Measurements from ENCODE around the gene FNTB. TPM values are rescaled to one million over a fixed set of nuclear protein-coding genes. Genes with fewer than 3 reads are reported as not detected.

Gene FNTB
- total and polyA plus RNA-seq, 9 of the 15 experiments (the other 6 are each of a cell fraction or from before 2014, with no cell fraction given), result 6.9 to 23.2 (median 12.2) TPM

GRCh38 chr14:65101631-65102440 lies 115.1 kb downstream of the FNTB start (continued):
- TF ChIP-seq GABPB1 (CRISPR knock-in tag; IDR thresholded peaks at IDR 0.05), result peak; percentile 57; the same call in 1 of the 2 replicates
- TF ChIP-seq RBFOX2 (IDR thresholded peaks at IDR 0.05; ENCODE audit: low read depth, low read length), result peak; percentile 56; the same call in 1 of the 2 replicates
- TF ChIP-seq MLLT1 (IDR thresholded peaks at IDR 0.05), result 0 out of 4 replicates have a peak, but pooled peaks of 1 of the 2 experiments have one; percentile 37
- TF ChIP-seq ZNF511 (CRISPR knock-in tag; IDR thresholded peaks at IDR 0.05), result 0 out of 2 replicates have a peak, but pooled peaks have one; percentile 27

GRCh38 chr14:65102441-65103149 lies 115.9 kb downstream of the FNTB start, which contains the start of gene MAX:
Gene MAX (minus strand): TSS chr14:65102517. CDS start chr14:65102339, 178 bp downstream.
- POLR2A ChIA-PET, result interaction anchor here (0.6 to 1.4 kb wide), 6 partner anchors 10 to 832 kb away, joined by 3 to 4 read pairs (median 3); no protein-coding TSS in a partner anchor
- H3K9me1 ChIP-seq (ENCODE audit: control insufficient read depth, insufficient read depth, low read length), result no peaks in the 10 kb centered on the region
- no TSS peak for BruUV-seq (replicated peaks)
- peaks cover 29% of the 10 kb centered on the region for H3K36me3 ChIP-seq (ENCODE audit: control insufficient read depth, insufficient read depth, low read length)
- H2AFZ ChIP-seq (ENCODE audit: low read depth, low read length), result peak within 1 kb of the TSS; percentile 91
- H3K9ac ChIP-seq (ENCODE audit: insufficient read depth in 1 of 2, low read depth in 2 of 2, low read length in 2 of 2), result peak within 1 kb of the TSS; percentile 78 to 95
- intact Hi-C loops (cut with micrococcal nuclease), result loop anchor here (2.0 to 5.0 kb wide), 2 partner anchors 60 to 116 kb away; partner anchors contain the start of gene FNTB
- H3K79me2 ChIP-seq (ENCODE audit: control insufficient read depth, insufficient read depth, low read length), result peaks cover 45% of the 10 kb centered on the region
- H3K27ac ChIP-seq (ENCODE audit: extremely low read depth, low read depth, low read length), result peak within 1 kb of the TSS; percentile 81
- H3K27me3 ChIP-seq (ENCODE audit: control insufficient read depth in 2 of 2, insufficient read depth in 2 of 2, low read length in 2 of 2), result no peaks in the 10 kb centered on the region
- H4K20me1 ChIP-seq (replicated peaks; ENCODE audit: control insufficient read depth, insufficient read depth, low read length), result 0 out of 2 replicates have a peak, but pooled peaks cover 3% of the 10 kb centered on the region
- H3K4me3 ChIP-seq, result peak within 1 kb of the TSS; percentile 94
- in situ Hi-C loops (cut with MboI), result no loop called here
- FAIRE-seq (peak; percentile 89), ATAC-seq (peak; percentile 93), DNase-seq (ENCODE audit: extremely low read depth in 1 of 4, low spot score in 3 of 4) (peak; percentile 88 to 95 (median 91))
- under 1% methylated on average over 18 of the region's 61 CpGs for WGBS (ENCODE audit: insufficient coverage, low coverage, missing lambda C conversion rate)
- peaks cover 17 to 25% of the 10 kb centered on the region in 2 experiments for H3K4me1 ChIP-seq (replicated peaks in 1 of 2; ENCODE audit: control insufficient read depth in 2 of 2, insufficient read depth in 2 of 2, low read length in 2 of 2)
- H3K9me3 ChIP-seq (replicated peaks; ENCODE audit: control insufficient read depth, insufficient read depth, low read depth, low read length), result no peaks in the 10 kb centered on the region
- H3K4me2 ChIP-seq (ENCODE audit: insufficient read depth, low read length), result peak within 1 kb of the TSS; percentile 89
- CTCF ChIA-PET (ENCODE audit: low intra/inter-chr PET ratio), result no interaction called here
- no peak for TF ChIP-seq TCF7L2 (IDR thresholded peaks at IDR 0.05; ENCODE audit: low read depth, low read length)
- no peak for TF ChIP-seq NFXL1 (CRISPR knock-in tag; IDR thresholded peaks at IDR 0.05)
- no peak for TF ChIP-seq SRF (CRISPR knock-in tag; IDR thresholded peaks at IDR 0.05)
- no peak for TF ChIP-seq BRF2 (IDR thresholded peaks at IDR 0.05; ENCODE audit: borderline replicate concordance, insufficient read depth, insufficient read length)
- TF ChIP-seq PCBP2 (IDR thresholded peaks at IDR 0.05; ENCODE audit: low read depth, low read length, poor library complexity, severe bottlenecking), result no peak
- no peak for TF ChIP-seq HIVEP1 (CRISPR knock-in tag; IDR thresholded peaks at IDR 0.05)
- TF ChIP-seq CEBPB (tag; IDR thresholded peaks at IDR 0.05), result no peak
- no peak for TF ChIP-seq KLF10 (CRISPR knock-in tag; IDR thresholded peaks at IDR 0.05)
- no peak for TF ChIP-seq YY1 (IDR thresholded peaks at IDR 0.05; ENCODE audit: borderline replicate concordance in 1 of 3, control insufficient read depth in 1 of 3, extremely low read depth in 1 of 3, insufficient read depth in 3 of 3, insufficient read length in 1 of 3, insufficient replicate concordance in 2 of 3, low read depth in 1 of 3, low read length in 2 of 3)

Measured in K562 (cell line).